NCI-H1048 (cell line): ENCODE data around the gene C13orf46.

Source experiments
- DNase-seq: peaks from one replicate; lab custom pipeline; 2025; lab: John Stamatoyannopoulos, UW

The C13orf46 gene

DNA sequence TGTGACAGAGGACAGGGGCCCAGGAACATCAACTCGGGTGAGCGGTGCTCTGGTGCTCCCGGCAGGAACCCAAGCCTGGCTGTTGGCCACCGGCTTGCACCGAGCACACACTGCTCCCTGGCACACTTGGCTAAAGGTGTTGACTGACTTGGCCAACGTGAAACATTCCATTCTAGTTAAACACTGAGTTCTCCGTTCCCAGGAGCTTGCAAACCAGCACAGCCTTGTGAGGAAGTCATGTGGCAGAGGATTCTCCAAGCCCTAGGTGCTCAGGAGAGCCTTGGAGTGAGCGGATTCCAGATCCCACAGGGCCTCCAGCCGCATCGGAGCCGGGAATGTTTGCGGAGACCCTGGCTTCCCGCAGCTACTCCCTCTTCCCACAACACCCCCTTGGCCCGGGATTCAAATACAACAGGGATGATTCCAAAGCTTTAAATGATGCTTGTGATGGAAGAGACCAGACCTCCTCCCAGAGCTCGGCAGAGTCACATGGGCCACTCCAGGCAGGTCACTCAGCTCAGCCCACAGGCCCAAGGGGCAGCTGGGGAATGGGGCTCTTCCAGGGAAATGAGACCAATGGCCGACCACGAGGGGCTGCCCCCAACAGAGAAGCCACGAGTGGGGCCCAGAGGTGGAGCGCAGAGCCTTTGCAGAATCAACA, 2.9 kb downstream of the C13orf46 start:
- DNase-seq, result no peak

DNA sequence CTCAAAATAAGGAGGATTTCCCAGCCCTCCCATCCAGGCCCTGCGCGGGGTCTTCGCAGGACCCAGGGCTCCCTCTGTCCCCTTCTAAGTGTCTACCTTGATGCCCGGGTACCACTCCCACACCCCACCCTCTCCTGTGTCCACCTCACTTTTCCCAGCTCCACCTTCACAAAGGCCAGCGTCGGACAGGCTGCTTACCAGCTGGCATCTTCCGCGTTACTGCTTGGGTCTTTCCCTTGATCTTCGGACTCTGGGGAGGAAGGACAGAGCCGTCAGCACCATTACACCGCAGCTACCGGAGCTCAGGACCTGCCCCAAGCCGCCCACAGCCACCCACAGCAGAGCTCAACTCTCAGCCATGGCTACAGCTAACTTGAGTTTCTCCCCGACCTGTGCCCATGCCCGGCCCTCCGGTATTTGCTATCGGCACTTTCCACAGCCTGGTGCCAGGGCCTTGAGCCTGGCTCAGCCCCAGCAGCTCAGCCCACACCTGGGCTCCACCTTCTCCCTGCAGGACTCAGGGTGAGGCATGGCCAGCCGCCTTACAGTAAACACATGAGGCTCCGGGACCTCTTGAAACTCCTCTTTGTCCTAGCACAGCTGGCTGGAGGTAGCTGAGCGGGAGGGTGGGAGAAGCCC, 3.8 kb downstream of the C13orf46 start:
- DNase-seq, result no peak

DNA sequence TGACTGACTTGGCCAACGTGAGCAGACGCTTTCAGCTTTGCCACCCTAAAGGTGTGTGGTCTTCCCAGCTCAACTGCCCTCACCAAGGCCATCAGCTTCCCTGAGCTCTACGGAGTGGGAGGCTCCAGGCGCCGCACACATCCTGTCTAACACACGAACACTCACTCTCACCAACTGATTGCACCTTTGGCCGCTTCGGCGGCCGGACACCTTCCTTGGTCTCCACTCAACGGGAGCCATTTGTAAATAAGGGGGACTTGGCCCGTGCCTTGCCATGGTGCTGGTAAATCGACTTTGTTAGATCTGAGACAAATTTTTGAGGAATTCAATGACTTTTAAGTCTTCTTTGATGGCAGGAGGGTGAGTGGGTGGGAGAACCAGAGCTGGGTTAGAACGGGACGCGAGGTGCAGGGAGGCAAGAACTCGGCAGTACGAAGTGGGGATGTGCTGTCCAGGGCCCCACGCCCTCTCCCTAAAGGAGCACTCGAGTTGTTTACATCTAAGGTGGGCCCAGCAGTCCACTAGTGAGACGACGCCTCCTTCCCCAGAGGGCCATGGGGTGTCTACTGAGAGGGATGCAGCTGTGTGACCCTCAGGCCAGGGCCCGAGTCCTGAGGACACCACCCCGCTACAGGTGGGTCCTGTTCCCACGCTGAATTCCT, 4.4 kb downstream of the C13orf46 start:
- DNase-seq, result no peak

DNA sequence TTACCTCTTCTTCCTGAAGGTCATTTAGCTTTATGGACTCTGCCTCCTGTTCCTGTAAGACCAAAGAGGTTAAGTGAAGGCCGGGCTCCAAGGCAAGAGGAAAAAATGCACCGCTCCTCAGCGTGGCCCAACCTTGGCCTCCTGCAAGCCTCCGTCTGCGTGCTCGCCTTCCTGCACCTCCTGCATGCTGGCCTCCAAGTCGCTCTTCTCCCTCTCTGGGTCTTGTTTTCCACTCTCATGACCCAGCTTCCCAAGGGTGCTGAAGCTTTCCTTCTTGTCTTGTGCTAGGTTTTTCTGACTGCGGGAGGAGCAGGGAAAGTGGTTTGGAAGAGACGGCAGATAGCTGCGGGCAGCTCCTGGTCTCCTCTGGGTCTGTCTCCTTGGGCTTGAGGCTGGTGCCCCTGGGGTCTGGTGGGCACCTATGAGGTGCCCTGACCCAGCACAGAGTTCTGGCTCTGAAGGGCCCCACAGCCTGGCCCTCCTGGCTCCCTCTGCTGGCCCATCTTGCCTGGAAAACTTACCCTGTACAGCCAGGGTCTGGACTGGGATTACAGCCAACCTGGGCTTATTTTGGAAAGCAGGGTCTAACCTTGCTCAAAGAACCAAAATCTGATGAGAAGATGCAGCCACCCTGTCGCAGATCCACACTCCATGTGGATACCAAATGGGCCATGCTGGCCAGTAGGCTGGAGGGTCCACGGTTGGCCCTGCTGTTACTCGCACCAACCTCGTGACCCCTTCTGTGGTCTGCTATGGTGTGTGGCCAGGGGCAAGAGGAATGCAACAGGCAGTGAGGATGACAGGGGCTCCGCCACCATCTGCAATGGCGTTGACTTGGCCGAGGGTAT, 5.2 kb downstream of the C13orf46 start:
- DNase-seq, result no peak

DNA sequence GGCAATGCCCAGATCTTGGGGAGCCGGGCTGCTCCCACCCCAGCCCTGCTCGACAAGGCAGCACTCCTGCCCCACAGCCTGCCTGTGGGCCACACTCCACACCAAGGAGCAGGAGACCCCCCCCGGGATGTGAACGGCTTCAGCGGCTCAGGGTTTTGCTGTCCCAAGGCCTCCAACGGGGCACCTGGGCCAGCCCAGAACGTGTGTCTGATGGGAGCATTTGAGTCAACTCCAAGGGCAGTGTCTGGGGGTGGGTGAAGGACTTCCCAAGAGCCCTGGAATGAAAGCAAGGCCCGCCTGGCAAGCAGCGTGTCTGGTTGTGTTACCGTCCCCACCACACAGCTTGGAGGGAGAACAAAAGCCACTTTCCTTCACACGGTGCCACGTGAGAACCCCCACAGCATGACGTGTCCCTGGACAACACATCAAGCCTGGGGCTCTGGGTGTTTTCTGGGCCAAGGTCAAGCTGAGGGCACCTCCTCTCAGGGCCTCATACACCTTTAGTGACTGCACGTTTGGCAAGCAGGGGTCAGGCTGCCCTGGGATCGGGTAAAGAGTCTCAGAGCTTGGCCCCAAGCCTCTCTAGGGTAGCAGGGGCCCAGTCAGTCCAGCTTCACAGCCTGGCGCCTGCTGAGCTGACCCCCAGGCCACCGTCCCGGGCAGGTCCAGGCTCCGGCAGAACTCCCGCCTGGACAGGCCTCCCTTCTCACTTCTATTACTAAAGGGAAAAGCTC, 6.0 kb downstream of the C13orf46 start:
- DNase-seq, result no peak

DNA sequence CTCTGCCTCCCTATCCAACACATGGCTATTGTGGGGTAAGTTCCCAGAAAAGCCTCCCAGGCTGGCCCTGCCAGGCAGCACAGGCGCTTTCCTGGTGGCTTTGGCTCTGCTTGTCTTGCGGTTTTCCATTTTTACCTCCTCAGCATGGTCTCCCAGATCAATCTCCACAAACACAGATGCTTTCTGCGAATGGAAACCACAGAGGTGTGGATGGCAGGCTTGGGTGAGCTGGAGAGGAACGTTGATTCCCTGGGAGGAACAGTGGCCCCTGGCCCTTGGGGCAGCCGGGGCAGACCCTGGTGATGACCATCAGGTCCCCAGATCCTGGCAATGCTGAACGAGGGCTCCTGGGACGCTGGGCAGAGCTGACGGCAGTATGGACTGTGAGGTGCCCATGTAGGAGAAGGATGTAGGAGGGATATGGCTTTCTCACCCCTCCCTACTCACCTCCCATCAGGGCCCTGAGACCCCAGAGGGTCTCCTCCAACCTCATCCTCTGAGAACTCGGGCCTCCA, 6.6 kb downstream of the C13orf46 start:
- DNase-seq, result no peak

DNA sequence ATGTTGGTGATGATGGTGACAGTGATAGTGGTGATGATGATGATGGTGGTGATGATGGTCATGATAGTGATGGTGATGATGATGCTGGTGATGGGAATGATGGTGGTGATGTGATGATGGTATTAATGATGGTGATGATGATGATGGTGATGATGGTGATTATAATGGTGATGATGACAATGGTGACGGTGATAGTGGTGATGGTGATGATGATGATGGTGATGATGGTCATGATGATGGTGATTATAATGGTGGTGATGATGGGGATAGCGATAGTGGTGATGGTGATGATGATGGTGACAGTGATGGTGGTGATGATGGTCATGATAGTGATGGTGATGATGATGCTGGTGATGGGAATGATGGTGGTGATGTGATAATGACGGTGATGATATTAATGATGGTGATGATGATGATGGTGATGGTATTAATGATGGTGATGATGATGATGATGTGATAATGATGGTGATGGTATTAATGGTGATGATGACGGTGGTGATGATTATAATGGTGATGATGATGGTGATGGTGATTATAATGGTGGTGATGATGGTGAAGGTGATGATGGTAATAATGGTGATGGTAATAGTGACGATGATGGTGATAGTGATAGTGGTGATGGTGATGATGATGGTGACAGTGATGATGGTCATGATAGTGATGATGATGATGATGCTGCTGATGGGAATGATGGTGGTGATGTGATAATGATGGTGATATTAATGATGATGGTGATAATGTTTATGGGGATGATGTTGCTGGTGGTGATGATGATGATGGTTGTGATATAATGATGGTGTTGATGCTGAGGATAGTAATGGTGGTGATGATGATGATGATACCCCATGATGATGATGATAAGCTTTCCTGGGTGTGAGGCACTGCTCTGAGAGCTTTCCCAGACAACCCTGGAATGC, 7.7 kb downstream of the C13orf46 start:
- no peak for DNase-seq

DNA sequence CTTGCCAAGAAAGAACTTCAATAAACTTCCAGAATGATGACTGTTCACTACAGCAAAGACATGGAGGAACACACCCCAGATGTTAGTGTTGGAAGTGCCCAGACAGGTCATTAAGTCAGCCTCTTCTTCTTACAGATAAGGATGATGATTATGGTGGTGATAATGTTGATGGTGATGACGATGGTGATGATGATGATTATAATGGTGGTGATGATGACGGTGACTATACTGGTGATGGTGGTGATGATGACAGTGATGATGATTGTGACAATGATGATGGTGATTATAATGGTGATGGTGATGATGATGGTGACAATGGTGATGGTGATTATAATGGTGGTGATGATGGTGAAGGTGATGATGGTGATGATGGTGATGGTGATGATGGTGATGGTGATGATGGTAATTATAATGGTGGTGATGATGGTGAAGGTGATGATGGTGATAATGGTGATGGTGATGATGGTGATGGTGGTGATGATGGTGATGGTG, 8.4 kb downstream of the C13orf46 start:
- no peak for DNase-seq

DNA sequence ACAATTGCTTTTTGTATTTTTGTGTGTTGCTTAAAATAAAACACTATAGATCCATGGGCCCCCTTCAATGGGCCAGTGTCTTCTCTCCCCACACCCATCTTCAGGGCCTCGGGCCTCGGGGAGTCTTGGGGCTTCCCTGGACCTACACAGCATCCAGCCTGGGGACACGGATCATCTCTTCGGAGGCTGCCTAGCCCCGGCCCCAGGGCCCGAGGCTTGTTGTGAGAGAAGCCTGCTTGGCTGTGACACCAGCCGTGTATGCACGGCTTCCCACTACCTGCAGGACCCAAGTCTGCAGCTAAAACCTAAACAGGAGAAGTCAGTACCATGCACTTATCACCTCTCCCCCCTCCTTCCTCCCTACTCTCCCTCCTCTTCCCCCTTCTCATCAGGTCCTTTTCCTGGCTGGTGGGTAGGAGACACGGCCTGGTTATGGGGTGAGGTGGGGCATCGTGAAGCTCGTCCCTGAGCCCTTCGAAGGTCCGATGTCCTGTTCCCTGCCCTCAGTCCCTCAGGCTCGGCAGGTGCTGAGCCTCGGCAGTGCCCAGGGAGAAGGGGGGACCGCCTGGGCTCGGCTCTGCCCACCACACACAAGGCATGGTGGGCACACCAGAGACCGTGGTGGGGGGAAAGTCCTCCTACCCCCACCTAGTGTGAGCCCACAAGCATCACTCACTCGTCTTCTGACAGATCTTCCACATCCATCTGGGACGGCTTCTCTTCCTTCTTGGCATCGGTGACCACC, 9.5 kb downstream of the C13orf46 start:
- no peak for DNase-seq

DNA sequence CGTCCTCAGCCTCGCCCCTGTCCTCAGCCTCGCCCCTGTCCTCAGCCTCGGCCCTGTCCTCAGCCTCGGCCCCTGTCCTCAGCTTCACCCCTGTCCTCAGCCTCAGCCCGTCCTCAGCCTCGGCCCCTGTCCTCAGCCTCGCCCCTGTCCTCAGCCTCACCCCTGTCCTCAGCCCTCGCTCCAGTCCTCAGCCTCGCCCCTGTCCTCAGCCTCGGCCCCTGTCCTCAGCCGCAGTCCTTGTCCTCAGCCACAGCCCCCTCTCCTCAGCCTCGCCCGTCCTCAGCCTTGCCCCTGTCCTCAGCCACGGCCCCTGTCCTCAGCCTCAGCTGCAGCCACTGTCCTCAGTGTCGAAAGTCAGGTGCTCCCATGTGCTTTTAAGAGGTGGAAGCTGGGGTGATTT, 10.5 kb downstream of the C13orf46 start:
- no peak for DNase-seq

DNA sequence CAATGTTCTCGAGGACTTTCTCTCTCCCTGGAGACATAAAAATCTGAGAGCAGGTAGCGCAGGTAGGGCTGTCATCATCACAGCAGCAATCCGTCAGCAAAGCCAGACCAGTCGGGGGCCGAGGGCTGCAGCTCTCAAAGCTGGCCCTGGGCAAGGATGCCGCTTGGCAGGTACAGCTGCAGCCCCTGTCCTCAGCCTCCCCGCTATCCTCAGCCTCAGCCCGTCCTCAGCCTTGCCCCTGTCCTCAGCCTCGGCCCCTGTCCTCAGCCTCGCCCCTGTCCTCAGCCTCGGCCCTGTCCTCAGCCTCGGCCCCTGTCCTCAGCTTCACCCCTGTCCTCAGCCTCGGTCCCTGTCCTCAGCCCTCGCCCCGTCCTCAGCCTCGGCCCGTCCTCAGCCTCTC, 10.9 kb downstream of the C13orf46 start:
- no peak for DNase-seq

DNA sequence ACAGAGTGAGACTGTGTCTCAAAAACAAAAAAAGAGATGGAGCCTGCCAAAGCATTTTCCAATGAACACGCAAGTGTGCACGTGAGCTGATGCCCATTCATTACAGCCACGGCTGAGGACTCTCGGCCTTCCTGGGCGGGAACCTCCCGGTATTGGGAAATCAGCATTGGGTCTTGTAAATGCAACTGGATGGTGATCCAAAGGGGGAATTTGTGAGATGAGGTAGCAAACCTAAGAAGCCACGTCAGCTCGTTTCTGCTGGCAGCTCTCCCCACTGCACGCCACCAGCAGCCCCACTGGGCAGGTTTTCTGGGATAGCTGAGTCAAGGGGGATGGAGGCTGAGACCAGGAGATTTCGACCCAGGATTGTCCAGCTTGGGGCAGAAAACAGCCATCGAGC, 11.5 kb downstream of the C13orf46 start:
- DNase-seq, result no peak

DNA sequence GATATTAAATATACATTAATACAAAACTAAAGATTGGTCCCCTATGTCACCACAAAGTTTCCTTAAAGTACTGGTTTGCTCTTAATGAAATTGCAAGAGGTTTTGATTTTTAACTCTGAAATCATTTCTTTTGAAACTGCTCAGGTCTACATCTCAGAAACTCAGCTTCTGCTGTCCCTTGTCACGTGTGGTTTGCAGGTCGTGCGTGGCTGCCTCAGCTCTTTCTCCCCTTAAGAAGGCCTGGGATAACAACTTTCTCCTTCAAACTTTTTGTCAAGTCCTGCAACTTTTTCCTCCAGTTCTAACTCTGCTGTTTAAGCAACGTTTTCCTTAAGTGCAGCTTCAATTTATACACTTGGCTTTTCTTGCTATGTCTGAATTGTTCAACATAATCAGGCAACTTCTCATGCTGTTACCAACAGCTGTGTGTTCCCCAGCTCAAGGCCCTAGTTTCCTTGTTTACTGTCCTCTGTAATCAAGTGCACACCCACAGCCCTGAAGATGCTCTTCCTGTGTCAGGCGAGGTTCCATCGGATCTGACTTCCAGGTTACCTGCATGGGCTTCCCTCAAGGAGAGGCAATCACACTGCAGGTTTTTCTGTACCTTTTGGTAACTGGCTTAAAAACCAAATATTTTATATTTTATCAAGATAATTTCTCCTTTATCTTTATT, 13.5 kb downstream of the C13orf46 start:
- DNase-seq, result no peak

DNA sequence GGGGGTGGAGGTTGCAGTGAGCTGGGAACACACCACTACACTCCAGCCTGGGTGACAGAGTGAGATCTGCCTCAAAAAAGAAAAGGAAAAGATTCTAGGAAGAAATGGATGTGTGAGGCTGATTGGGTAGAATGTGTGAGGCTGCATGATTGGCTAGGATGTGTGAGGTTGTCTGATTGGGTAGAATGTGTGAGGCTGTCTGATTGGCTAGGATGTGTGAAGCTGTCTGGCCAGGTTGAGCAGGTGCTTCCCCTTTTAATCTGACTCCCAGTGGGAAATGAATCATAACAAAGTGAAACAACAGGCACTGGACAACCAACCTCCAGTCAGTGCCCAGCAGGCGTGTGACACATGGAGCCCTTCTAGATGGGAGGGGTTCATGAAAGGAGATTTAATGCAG, 14.7 kb downstream of the C13orf46 start:
- no peak for DNase-seq

DNA sequence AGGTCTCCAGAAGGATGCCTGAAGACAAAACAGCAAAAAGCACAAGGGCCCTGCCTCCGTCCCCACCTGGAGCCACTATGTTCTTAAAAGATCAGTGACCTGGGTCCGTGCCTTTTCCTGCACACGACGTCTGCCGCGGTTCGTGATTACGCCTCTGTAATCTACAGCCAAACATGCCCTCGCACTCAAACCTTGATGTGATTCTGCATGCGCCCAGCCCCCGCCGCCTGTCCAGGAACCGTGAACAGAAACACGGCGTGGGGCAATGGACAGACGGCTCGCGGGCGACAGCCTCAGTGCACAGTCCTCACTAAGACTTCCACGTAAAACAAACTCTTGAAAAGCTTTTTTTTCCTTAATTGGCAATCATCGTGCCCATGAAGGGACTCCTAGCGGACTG, 15.5 kb downstream of the C13orf46 start:
- no peak for DNase-seq

DNA sequence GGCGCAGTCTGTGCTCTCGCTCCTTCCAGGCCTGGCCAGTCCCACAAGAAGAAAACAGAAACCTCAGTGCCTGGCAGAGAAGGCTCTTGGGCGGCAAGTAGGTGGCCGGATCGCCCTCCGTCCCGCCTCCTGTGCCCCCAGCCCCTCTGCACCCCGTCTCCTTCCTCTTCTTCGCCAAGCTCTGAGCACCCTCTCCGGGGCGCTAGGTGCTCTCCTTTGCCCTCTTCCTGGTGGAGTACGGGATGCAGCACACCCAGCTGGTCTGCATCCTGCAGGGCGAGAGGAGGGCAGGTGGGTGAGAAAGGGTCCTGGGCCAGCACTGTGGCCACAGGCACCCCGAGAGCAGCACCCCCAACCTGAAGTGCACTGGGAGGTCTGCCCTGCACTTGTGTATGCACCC, 17.3 kb downstream of the C13orf46 start:
- DNase-seq, result no peak

DNA sequence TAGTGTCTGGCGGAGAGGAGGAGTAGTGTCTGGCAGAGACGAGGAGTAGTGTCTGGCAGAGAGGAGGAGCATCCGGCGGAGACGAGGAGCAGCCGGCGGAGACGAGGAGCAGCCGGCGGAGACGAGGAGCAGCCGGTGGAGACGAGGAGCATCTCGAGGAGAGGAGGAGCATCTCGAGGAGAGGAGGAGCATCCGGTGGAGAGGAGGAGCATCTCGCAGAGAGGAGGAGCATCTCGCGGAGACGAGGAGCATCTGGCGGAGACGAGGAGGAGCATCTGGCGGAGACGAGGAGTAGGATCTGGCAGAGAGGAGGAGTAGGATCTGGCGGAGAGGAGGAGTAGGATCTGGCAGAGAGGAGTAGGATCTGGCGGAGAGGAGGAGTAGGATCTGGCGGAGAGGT, 18.2 kb downstream of the C13orf46 start:
- DNase-seq, result no peak

DNA sequence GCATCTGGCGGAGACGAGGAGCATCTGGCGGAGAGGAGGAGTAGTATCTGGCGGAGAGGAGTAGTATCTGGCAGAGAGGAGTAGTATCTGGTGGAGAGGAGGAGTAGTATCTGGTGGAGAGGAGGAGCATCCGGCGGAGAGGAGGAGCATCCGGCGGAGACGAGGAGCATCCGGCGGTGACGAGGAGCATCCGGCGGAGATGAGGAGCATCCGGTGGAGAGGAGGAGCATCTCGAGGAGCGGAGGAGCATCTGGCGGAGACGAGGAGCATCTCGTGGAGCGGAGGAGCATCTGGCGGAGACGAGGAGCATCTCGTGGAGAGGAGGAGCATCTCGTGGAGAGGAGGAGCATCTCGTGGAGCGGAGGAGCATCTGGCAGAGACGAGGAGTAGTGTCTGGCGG, 18.6 kb downstream of the C13orf46 start:
- DNase-seq, result no peak
